ENCODE measurements around the gene NSUN5. TPM values are rescaled to one million over a fixed set of nuclear protein-coding genes. Genes with fewer than 3 reads are reported as not detected.

The NSUN5 gene
- total and polyA plus RNA-seq, 2 experiments from 2014 or later: 45.0 to 46.7 TPM

DNA sequence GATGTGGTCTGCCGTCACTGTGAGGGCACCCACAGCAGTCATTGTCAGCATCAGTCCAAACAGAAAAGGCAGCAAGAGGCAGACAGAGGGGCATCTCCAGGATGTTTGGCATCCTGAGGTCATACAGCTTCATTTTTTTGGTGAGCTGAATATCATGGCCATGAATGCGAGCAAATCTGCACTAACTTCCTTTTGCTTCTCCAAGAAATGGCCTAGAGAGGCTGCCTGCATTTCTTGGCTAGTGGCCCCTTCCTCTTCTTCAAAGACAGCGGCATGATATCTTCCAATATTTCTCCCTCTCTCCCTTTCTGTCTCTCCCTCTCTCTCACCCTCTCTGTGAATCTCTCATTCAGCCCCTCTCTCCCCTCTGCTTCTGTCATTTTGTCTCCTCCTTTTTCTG, 44.2 kb upstream of the NSUN5 start:
- TF ChIP-seq CTCF (IDR thresholded peaks at IDR 0.05; ENCODE audit: low read depth, low read length): no peak
- Histone ChIP-seq H3K27me3 (no peaks in the 10 kb centered on the region), H3K9me3 (ENCODE audit: low read depth) (no peaks in the 10 kb centered on the region), H3K4me1 (ENCODE audit: low read depth) (peaks cover 17% of the 10 kb centered on the region), H3K4me3 (no peak overlapping the region), H3K27ac (no peak overlapping the region), H3K36me3 (no peaks in the 10 kb centered on the region)
- no peak for DNase-seq (ENCODE audit: low read depth in 1 of 2, low spot score in 1 of 2)

DNA sequence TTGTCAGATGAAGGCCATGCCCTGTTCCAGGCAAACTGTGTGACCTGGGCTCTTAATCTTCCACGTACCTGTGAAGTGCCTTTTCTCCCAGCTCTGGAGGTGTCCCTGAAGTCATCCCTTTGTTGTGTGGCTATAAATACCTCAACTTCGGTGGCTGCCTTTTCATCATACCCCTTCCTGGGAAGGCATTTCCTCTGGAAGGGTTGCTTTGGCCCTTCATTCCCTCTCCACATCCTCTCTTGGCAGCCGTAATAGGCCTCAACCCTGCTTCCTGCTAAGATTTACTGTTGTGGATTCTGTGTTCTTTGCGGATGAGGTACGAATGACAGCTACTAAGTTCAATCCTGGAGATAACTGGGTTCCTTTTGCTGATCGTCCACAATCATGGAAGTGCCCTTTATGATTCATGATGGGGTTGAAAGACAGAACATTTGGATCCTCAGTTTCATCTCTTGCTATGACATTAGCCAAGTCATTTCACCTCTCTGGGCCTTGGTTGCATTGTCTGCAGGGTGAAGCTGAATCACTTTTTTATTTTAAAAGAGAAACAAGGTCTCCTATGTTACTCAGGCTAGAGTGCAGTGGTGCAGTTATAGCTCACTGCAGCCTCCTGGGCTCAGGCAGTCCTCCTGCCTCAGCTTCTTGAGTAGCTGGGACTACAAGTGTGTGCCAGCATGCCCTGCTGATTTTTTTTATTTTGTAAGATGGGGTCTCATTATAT, 43.0 kb upstream of the NSUN5 start:
- H3K4me1 ChIP-seq (ENCODE audit: low read depth): peaks cover 17% of the 10 kb centered on the region
- no peak overlapping the region for H3K4me3 ChIP-seq
- TF ChIP-seq CTCF (IDR thresholded peaks at IDR 0.05; ENCODE audit: low read depth, low read length): no peak
- peak; percentile 23 to 35 for DNase-seq (ENCODE audit: low read depth in 1 of 2, low spot score in 1 of 2)
- no peaks in the 10 kb centered on the region for H3K9me3 ChIP-seq (ENCODE audit: low read depth)
- no peaks in the 10 kb centered on the region for H3K27me3 ChIP-seq
- H3K27ac ChIP-seq: peak overlapping the region; percentile 8
- no peaks in the 10 kb centered on the region for H3K36me3 ChIP-seq

DNA sequence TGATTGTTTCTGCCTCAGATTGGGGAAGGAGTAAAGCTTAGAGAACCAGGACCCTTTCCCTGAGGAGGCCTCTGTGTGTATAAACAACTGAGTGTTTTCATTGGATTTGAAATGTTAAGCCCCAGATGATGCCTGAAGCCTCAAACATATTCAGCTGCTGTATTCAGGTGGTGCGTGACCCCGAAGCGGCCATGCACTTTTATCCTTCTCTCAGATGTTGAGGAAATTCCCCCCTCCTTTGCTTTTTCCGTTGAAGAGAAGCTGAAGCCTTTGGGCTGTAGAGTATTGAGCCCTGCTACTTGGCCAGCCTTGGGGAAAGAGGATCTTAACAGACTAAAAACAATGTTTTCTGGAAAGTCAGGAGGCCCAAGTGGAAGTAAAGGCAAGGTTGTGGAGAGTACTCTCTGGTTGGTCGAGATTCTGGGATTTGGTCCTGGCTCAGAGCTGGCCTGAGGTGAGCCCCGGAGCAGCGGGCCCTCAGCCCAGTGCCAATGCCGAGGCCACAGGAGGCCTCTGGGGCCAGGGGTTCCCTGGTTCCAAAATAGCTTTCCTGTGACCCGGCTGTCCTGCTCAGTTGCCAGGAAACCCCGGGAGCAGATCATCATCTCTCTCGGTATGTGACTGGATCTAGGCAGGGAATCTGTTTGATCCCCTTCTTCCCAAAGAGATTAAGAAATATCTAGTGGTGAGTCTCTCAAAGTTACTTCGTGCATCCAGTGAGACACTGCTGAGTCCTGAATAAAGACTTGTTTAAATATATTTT, 41.9 kb upstream of the NSUN5 start:
- DNase-seq (ENCODE audit: low read depth in 1 of 2, low spot score in 1 of 2): no peak
- H3K9me3 ChIP-seq (ENCODE audit: low read depth): no peaks in the 10 kb centered on the region
- H3K27me3 ChIP-seq: no peaks in the 10 kb centered on the region
- H3K4me3 ChIP-seq: no peak overlapping the region
- TF ChIP-seq CTCF (IDR thresholded peaks at IDR 0.05; ENCODE audit: low read depth, low read length): no peak
- H3K4me1 ChIP-seq (ENCODE audit: low read depth): peaks cover 17% of the 10 kb centered on the region
- H3K36me3 ChIP-seq: no peaks in the 10 kb centered on the region
- H3K27ac ChIP-seq: no peak overlapping the region

GRCh38 chr7:73349763-73350162, 41.1 kb upstream of the NSUN5 start:
- no peak for TF ChIP-seq CTCF (IDR thresholded peaks at IDR 0.05; ENCODE audit: low read depth, low read length)
- DNase-seq (ENCODE audit: low read depth in 1 of 2, low spot score in 1 of 2): no peak
- Histone ChIP-seq H3K36me3 (no peaks in the 10 kb centered on the region), H3K9me3 (ENCODE audit: low read depth) (no peaks in the 10 kb centered on the region), H3K27me3 (no peaks in the 10 kb centered on the region), H3K4me1 (ENCODE audit: low read depth) (peaks cover 24% of the 10 kb centered on the region), H3K27ac (no peak overlapping the region), H3K4me3 (no peak overlapping the region)

- Histone ChIP-seq H3K27ac (no peak overlapping the region), H3K4me3 (no peak overlapping the region), H3K36me3 (no peaks in the 10 kb centered on the region), H3K27me3 (no peaks in the 10 kb centered on the region), H3K4me1 (ENCODE audit: low read depth) (peaks cover 17% of the 10 kb centered on the region), H3K9me3 (ENCODE audit: low read depth) (no peaks in the 10 kb centered on the region)
- DNase-seq (ENCODE audit: low read depth in 1 of 2, low spot score in 1 of 2): no peak
- no peak for TF ChIP-seq CTCF (IDR thresholded peaks at IDR 0.05; ENCODE audit: low read depth, low read length)
These were observed 37.3 kb upstream of the NSUN5 start for GRCh38 chr7:73345951-73346350.

Measured in cardiac muscle cell (in vitro differentiated cells and primary cell).